GM19395 (cell line): ENCODE data around the gene AP4S1.
"Not testable (repeated sequence)": the region's sequence is repeated elsewhere in the genome, so short reads cannot be mapped to it uniquely, and the experiment has no call there.

Experiments
- ATAC-seq: cut with Tn5 transposase; IDR thresholded peaks from one replicate; pipeline ENCODE4 v1.9.1; 2021; ENCODE audit warnings: mild to moderate bottlenecking, moderate library complexity; ENCODE audit not compliant: unreplicated experiment

Gene AP4S1

DNA sequence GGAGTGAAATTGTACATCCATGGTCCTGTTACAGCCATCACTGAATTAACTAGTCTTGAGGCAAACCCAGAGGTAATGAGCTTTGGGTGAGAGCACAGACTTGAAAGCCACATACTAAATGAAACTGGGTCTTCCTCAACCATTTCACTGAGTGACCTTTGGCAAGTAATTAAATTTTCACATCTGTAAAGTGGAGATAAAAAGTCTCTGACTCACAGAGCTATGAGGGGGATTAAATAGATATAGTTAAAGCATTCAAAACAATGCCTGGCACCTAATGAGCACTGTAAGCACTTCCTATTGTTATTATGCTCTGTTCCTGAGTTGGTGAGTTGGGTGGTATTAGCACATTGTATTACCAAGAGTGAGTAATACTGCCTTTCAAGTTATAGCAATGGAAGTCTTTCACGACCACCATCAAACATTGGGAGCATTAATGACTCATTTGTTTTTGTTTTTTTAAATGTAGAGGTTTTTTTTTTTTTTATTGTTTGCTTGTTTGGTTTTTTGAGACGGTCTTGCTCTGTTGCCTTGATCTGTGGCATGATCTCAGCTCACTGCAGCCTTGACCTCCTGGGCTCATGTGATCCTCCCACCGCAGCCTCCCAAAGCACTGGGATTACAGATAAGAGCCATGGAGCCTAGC is 13.2 kb downstream of the AP4S1 start:
- no peak for ATAC-seq

DNA sequence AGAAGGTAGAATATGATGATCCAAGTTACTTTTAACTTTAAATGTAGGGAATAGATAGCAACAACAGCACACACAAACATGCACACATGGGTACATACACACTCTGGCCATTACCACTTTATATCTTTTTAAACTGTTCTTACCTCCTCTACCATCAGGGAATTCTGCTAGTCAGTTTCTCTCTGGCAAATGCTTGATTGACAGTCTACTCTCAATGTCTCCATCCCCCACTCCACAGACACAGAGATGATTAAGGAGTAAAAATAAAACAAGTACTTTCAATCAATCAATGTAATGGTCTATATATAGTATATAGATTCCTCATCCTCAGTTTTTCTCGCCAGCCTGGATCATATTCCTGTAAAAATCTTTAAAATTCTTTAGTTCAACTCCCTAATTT is 16.9 kb downstream of the AP4S1 start:
- ATAC-seq: no peak

DNA sequence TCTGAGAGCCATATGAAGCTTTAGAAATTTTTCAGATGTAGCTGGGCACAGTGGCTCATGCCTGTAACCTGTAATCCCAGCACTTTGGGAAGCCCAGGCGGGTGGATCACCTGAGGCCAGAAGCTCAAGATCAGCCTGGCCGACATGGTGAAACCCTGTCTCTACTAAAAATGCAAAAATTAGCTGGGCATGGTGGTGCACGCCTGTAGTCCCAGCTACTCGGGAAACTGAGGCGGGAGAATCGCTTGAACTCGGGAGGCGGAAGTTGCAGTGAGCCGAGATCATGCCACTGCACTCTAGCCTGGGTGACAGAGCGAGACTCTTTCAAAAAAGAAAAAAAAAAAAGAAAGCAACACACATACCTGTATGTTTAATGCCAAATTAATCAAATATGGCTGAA is 17.4 kb downstream of the AP4S1 start:
- ATAC-seq: not testable (repeated sequence)

DNA sequence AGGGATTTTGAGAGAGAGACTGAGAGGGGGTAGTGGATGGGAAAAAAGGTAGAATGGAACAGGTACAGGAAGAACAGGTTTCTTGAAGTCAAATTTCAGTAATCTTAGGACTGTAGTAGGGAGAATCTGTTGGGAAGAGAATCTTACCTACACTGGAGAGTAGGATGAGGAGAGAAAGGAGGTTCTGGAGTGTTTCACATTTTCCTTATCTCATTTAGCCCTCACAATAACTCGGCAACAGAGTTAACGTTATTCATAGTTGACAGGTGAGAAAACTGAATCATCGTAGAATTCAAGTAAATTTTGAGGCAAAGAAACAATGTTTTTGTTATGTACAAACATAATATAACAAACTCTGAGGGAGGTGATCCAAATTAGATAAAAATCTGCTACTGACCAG is 17.9 kb downstream of the AP4S1 start:
- no peak for ATAC-seq

DNA sequence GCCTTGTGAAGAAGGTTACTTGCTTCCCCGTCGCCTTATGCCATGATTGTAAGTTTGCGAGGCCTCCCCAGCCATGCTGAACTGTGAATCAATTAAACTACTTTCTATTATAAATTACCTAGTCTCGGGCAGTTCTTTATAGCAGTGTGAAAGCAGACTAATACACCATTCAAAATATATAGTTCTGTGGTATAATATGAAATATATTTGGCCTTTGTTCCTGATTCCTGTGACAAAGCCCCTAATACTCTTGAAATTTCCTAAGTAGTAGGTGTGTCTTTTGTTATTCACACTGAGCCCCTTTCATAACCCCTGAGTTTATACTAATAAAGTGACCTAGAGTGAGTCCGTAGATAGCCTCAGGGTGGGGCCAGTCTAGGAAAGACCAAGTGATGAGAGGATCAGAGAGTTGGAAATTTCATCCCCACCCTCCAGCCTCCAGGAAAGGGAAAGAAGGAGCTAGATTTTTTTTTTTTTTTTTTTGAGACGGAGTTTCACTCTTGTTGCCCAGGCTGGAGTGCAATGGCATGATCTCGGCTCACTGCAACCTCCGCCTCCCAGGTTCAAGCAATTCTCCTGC is 20.1 kb downstream of the AP4S1 start:
- ATAC-seq: no peak

DNA sequence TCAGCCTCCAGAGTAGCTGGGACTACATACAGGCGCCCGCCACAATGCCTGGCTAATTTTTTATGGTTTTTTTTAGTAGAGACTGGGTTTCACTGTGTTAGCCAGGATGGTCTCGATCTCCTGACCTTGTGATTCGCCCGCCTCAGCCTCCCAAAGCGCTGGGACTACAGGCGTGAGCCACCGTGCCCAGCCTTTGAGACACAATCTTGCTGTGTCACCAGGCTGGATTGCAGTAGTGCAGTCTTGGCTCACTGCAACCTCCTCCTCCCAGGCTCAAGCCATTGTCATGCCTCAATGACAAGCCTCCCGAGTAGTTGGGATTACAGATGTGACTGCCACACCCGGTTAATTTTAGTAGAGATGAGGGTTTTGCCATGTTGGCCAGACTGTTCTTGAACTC is 22.1 kb downstream of the AP4S1 start:
- no peak for ATAC-seq

DNA sequence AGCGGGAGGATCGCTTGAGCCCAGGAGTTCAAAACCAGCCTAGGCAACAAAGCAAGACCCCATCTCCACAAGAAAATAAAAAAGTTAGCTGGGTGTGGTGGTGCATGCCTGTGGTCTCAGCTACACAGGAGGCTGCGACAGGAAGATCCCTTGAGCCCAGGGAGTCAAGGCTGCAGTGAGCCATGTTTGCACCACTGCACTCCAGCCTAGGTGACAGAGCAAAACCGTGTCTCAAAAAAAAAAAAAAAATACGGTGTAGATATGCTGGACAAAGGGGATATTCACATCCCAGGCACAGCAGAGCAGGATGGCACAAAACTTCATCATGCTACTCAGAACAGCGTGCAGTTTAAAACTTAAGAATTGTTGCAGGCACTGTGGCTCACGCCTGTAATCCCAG is 25.6 kb downstream of the AP4S1 start:
- no peak for ATAC-seq

DNA sequence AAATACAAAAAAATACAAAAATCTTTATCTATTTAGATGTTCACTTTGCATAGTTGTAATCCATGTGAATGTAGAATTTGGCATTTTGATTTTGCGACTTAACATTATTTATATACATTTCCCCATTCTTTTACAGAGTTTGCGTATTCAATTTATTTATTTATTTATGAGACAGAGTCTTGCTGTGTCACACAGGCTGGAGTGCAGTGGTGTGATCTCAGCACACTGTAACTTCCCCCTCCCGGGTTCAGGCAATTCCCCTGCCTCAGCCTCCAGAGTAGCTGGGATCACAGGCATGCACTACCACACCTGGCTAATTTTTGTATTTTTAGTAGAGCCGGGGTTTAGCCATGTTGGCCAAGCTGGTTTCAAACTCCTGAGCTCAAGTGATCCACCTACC is 26.1 kb downstream of the AP4S1 start:
- no peak for ATAC-seq

DNA sequence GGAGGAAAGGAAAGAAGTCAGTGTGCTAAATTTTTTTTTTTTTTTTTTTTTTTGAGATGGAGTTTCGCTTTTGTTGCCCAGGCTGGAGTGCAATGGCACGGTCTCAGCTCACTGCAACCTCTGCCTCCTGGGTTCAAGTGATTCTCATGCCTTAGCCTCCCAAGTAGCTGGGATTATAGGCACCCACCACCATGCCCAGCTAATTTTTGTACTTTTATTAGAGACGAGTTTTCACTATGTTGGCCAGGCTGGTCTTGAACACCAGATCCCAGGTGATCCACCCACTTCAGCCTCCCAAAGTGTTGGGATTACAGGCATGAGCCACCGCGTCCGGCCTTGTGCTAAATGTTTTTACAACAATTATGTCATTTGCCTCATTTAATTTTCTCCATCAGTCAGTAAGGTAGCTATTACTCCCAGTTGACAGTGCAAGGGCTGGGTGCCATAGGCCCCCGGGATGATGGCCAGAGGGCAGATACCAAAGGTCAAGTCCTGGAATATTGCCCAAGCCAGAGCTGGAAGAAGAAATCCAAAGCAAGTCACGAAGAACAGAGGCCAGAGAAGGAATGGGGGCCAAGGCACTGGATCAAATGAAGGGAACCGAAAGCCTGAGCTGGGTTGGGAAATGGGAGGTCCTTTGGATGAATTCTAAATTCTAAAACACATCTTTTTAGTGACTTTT is 27.6 kb downstream of the AP4S1 start:
- not testable (repeated sequence) for ATAC-seq

DNA sequence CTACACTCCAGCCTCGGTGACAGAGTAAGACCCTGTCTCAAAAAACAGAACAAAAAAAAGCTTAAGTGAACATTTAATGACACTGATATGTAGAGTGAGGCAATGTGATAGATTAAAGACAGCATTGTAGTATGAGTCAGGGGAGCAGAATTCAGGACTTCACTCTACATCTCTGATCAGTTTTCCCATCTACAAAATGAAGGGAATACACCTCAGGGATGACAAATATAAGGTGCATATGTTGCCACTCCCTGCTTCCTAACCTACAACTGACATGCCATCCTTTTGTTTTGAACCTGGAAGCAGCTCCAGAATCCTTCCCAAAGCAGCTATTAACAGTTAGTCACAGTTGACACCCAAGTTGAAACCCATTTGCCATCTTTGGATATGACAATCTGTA is 31.6 kb downstream of the AP4S1 start:
- no peak for ATAC-seq

DNA sequence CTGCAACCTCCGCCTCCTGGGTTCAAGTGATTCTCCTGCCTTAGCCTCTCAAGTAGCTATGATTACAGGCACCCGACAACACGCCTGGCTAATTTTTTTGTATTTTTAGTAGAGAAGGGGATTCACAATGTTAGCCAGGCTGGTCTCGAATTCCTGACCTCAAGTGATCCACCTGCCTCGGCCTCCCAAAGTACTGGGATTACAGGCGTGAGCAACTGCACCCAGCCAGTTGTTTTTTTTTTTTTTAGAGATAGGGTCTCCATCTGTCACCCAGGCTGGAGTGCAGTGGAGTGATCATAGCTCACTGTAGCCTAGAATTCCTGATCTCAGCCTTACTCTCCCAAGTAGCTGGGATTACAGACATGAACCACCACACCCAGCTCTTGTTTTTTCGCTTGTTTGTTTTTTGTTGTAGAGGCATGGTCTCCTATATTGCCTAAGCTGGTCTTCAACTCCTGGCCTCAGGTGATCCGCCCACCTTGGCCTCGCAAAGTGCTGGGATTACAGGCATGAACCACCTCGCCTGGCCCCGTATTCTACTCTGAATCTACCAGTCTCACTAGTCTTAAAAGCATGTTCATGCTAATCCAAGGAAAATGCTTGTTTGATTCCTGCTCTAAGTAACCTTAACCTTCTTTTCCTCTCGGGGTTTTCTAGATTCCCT is 32.4 kb downstream of the AP4S1 start:
- ATAC-seq: no peak

DNA sequence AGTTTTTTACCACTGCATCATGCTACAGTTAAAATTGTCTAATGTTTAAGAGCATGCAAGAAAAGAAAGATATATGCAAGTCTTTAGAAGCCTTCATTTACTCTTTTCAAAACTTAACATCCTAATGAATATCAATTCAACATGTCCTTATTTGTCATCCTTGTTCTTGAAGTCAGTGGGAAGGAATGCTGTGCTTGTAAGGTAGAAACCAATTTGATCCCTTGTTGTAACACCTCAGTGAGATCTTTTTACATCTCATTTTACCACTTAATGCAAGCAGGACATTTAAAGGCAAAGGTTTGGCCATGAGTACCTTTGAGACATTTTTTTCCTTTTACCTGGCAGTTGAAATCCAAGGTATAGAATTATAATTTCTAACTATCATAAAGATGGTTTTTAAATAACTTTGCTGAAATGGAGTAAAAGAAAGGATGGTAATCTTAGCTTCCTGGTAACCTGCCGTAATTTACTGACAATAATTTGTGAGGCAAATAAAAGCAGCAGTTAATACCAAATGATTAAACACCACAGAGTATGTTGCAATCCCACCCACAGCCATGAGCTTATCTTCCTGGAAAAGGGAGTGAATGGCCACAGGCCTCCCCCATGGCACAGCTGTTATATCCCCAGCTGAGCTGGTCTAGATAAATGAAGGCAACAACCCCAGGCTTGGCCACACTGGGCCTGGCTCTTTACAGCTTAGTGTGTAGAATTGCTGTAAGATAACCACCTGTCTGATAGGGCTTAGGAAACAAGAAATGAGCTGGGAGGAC is 33.9 kb downstream of the AP4S1 start:
- no peak for ATAC-seq

DNA sequence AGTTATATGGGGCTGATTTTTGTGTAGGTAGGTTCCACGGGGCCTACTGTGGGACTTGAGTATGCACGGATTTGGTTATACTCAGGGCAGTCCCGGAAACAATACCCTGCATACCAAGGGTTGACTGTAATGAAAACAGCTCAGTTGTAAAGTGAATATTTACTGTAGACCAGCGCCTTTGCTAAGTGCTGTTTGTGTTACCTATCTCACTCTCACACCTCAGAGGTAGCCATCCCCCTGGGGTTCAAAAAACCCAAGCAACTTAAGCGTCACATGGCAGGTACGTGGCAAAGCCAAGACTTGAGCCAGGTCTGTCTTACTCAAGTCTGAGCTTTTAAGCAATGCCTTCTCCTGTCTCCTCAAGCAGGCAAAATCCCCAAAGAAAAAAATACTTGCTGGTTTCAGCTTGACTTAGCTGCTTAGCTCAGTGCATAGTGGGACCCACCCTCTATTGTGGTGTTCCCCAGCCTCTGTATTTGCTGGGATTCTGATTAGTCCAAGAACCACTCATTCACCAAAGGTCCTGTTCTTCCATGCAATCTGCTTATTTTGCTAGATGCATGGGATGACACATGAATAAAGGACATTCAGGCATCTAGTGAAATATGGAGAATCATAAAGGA is 34.9 kb downstream of the AP4S1 start:
- no peak for ATAC-seq

DNA sequence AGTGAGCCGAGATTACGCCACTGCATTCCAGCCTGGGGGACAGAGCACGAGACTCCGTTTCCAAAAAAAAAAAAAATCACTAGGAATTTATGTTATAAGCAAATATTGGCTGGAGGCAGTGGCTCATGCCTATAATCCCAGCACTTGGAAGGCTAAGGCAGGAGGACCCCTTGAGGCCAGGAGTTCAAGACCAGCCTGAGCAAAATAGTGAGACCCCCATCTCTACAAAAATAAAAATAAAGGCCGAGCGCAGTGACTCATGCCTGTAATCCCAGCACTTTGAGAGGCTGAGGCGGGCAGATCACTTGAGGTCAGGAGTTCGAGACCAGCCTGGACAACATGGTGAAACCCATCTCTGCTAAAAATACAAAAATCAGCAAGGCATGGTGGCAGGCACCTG is 37.5 kb downstream of the AP4S1 start:
- ATAC-seq: not testable (repeated sequence)

DNA sequence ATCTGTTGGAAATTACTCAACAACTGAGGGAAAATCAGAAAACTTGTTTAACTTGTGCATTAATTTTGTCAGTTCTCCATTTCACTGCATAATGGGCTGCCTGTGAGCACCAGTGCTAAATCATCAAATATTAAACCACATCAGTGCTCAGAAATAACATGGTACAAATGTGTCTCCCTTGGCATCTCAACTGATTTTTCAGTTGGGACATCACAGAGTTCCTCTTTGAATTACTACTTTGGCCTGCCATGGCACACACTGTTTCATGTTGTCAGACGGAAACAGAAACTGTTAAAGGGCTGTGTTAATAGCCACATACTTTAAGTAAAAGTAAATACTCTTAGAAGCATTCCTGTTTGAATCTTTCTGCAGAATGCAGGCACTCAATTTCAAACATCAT is 42.8 kb downstream of the AP4S1 start:
- ATAC-seq: no peak

DNA sequence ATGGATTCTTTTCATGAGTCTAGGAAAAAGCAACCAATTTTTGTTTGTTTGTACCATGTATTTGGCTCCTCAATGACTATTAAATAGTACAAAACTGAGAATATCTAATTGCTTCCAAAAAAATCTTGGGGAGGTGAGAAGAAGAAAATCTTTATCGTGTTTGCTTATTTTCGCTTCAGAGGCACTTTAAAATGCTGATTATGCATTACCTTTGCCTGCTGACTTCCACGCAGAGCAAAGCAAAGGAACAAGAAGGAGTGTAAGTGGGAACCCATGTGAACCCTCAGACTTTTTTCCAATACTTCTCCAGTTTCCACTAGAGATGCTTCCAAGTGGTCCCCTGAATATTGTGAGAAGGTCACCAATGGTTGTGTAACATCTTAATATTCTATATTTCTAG is 43.9 kb downstream of the AP4S1 start:
- no peak for ATAC-seq

DNA sequence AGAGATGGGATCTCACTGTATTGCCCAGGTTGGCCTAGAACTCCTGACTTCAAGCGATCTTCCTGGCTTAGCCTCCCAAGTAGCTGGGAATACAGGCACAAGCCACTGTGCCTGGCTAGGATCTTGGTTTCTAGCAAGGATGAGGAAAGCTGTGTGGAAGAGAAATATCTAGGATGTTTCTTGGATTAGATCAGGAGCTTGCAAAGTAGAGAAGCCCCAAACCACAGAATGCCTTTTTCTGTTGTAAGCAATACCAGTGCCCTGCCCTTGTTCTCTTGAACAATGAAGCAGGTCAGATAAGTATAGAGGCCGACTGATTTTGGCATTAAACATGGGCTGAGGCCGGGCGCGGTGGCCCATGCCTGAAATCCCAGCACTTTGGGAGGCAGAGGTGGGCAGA is 45.0 kb downstream of the AP4S1 start:
- no peak for ATAC-seq

DNA sequence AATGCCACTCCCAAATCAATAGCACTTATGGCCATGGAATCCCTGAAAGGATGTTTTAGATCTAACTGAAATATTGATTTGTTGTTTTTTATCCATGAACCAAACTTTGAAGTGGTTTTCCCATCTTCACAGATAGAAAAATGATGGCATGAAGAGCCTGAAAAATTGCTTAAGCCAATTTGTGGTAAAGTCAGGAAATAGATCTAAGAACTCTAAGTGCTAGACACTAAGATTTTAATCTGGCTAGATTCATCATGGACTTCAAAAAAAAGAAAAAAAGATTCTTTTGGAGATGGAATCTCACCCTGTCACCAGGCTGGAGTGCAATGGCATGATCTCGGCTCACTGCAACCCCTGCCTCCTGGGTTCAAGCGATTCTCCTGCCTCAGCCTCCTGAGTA is 45.7 kb downstream of the AP4S1 start:
- ATAC-seq: no peak

DNA sequence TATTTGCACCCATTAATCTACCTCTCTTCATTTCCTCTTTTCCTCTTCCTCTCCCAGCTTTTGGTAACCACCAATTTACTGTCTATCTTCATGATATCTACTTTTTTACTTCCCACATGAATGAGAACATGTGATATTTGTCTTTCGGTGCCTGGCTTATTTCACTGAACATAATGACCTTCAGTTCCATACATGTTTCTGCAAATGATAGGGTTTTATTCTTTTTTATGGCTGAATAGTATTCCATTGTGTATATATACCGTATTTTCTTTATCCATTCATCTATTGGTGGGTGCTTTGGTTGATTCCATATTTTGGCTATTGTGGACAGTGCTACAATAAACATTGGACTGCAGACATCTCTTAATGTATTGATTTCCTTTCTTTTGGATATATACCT is 49.7 kb downstream of the AP4S1 start:
- no peak for ATAC-seq

DNA sequence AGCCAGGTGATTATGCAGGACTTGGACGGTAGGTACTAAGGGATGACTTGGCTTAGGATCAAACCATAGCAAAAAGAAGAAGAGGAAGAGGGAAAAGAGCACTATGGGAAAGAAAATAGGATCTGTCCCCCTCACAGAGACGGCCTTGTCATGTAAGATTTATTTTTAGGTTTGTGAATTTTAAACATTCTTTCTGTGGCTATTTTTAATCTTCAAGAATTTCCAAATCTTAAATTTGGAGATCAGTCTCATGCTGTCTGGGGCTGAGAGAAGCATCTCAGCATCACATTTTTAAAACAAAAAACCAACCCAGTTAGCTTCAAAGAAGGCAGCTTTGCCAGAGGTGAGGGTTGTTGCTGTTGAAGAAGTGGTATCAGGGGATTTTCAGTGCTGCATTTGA is 53.3 kb downstream of the AP4S1 start:
- ATAC-seq: no peak

DNA sequence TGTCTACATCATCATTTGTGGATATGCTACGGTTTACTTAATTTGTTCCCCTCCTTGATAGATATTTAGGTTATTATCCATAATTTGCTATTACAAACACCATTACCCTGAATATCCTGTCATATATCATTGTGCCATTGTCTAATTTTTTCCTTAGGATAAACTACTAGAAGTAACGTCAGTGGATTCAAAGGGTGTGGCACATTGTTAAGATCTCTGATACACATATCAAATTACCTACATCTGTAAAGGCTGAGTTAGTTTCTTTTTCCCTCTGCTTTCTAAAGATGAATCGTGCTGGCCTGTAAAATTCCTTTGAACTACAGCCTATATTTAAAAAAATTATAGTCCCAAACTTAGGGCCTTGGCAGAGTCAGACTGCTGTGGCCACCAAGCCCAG is 54.6 kb downstream of the AP4S1 start:
- ATAC-seq: no peak
